GDM1 (cell line): ENCODE measurements around the gene PLAA.
"Not testable (repeated sequence)": the region's sequence is repeated elsewhere in the genome, so short reads cannot be mapped to it uniquely, and the experiment has no call there.

Experiments used
- DNase-seq: peaks from one replicate; lab custom pipeline; 2025; lab: John Stamatoyannopoulos, UW

The PLAA gene

DNA sequence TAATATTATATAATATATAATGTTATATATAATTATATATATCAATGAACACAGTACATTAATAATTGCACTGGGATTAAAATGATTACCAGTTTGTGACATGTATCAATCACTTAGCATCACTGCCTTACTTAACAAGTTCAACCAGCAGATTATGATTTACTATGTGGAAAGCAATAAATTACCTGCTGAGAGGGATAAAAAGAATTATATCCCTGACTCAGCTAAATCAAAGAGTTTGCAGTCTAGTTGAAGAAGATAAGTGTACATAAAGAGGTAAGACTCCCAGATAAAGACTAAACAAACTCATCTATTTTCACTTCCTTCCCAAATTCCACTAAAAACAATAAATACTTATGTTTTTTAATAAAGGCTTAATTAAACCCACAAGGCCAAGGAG, 11.2 kb downstream of the PLAA start:
- no peak for DNase-seq

DNA sequence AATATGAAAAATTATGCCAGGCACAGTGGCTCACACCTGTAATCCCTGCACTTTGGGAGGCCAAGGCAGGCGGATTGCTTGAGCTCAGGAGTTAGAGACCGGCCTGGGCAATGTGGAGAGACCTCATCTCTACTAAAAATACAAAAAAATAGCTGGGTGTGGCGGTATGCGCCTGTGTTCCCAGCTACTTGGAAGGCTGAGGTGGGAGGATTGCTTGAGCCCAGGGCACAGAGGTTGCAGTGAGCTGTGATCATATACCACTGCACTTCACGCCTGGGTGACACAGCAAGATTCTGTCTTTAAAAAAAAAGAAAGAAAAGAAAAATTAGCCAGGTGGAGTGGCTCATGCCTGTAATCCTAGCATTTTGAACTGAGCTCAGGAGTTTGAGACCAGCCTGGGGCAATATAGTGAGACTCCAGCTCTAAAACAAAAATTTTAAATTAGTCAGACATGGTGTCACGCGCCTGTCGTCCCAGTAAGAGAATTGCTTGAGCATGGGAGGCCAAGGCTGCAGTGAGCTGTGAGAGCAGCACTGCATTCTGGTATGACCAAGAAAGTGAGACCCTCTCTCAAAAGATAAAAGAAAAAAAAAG, 18.0 kb downstream of the PLAA start:
- DNase-seq, result no peak

DNA sequence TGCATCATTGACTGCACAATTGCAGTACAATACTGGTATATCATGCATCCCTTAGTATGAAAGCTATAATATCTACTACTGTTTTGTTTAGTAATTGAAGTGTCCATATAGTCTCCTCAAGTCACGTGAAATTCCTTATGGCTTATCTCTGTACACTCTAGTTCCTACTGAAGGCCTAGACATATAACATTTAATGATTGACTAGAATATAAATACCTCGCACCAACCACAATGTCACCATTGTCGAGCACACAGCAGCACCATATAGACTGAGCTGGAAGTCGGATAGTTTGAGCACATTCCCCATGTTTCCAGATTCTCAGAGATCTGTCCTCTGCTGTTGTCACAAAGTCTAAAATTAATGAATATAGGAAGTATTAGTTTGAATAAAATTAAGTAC, 21.4 kb downstream of the PLAA start:
- DNase-seq, result no peak

DNA sequence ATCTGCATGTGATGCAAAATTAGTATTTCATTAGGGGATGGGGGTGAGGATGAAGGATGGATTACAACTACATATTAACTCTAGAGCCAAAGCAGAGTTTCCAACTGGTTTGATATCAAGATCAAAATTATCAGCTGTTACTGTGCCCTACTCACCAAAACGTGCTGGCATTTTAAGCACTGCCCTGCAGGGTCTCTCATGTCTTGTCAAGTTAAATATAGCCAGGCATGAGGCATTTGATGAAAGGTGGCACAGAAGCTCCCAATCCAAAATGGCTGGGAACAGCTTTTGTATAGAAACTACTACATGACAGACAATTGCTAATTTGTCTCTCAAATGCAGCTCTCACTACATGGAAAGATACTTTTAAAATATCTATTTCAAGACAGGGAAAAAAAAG, 27.3 kb downstream of the PLAA start:
- DNase-seq, result no peak

DNA sequence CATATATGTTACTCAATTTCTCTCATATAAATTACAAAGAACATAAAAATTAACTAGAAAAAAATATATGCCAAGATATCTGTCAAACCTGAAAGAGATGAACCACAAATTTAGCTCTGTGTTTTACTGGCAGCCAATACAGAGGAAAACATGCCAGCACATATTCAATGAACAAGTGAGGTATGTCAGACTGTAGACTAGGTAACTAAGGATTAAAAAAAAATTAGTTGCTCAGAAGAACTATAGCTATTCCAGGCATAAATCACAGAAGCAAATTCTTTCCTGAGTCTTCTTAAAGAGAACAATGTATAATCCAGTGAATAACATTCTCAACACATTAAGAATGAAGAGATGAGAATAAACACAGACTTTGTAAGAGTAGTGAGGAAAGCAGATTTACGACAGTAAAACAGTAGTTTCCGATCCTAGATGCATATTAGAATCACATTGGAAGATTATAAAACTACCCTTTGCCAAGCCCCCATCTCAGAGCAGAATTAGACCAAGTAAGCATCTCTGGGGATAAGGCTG, 33.8 kb downstream of the PLAA start:
- DNase-seq, result no peak

DNA sequence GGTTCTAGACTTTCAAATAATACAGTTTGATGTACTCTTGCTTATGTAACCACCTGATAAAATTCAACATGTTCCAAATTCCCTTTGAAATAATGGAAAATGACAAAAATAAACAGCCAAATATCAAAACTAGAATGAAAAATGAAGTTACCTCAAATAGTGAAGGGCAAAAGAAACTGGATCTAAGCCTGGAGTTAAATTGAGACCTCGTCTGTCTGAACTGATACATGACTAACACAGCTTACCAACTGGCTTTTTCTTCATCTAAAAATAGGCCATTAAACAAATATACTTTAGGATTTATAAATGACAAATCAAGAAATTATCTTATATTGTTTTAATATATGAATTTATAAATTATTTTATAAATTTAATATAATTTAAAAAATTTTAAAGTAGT, 42.4 kb downstream of the PLAA start:
- no peak for DNase-seq

DNA sequence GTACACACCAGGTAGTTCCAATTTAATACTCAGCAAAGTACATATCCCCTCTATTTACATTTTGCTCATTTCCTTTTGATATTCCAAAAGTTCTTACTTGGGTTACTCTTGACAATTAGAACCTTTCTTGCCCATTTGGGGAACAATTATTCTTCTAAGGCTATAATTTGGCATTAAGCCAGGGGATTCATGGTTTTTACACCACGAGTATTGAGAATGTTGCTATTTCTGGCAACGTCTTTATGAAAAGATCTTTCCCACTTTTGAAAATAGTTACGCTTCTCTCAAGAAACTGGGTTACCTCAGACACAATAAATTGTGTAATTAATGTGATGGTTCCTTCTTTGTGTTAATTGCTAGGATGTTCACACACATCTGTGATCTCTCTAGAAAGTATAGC, 43.0 kb downstream of the PLAA start:
- no peak for DNase-seq

DNA sequence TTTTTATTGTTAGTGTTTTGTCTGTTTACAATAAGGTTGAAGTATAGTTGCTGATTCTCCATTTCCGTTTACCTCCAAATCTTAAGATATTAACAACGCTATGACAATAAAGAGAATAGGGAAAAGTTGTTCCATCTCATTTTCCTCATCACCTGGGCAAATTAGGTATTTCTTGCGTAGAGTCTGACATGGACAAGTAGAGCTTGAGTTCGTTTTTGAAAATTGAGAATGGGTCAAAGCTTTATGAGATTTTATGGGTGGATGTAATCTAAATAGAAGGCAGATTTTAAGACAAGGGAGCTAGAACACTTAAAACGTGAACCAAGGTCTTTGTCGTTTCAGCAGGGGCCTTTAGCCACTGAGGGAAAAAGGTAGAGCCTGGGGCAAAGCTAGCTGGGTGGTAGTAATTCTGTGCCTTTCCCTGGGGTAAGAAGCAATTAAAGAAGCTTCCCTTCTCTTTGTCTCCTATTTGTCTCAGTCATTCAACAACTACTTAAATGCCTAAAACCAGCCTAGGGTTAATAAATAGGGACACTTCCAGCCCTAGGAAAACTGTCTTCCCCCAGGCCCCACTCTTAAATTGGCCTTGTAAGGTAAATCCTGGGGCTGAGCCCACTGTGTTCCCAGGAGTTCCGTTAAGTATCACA, 53.9 kb downstream of the PLAA start:
- DNase-seq, result no peak

DNA sequence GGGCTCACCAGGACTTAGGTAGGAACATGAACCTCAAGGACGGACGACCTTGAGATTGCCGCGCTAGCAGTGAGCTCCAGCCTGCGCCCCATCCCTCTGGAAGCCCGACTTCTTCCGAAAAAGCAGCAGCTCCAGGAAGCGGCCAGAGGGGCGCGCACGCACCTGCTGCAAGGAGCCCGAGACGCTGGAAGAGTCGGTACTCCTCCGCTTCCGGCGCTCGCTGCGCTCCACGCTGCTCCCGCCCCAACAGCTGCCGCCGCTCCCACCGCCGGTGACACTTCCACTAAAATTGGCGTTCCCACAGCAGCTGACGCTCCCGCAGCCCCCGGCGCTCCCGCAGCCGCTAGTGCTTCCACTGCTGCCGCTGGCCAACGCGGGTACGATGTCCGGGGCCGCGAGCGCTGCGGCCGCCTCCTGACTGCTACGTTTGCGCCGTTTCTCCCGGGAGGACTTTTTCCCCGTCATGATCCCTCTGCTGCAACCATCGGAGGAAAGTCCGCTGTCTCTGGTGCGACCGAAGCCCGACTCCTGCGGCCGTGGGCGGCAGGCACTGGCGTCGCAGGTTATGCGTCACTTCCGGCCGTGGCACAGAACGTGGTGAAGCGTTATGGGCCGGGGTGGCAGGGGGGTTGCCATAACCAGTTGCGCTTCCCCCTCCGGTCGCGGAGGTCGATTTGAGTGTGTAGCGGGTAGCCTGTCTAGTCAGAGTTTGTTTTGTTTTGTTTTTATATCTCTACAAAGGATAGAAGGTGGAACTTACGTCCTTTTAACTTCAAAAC, 54.6 kb downstream of the PLAA start, which contains the start of gene CAAP1:
TSS of gene CAAP1 (minus strand) at position 552 of the 779 bp plus-strand sequence. CDS start at position 465, 87 bp downstream.
- DNase-seq, result peak; percentile 90

DNA sequence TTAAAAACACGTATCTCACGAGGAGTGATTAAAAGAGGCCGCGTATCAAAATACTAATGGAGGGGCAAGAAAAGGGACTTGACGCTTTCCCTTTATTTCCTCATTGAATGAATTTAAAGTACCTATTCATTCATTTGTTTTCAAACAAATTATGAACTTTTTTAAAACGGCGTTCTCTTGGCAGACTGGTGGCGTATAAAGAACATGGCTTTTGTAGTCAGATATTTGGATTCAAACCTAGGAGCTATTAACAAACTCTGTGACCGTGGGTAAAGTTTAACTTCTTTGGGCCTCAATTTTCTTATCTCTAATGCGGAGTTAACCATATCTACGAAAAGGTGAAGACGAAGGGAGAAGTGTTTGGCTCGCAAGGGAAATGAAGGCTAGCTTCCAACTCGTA, 55.3 kb downstream of the PLAA start:
- no peak for DNase-seq

DNA sequence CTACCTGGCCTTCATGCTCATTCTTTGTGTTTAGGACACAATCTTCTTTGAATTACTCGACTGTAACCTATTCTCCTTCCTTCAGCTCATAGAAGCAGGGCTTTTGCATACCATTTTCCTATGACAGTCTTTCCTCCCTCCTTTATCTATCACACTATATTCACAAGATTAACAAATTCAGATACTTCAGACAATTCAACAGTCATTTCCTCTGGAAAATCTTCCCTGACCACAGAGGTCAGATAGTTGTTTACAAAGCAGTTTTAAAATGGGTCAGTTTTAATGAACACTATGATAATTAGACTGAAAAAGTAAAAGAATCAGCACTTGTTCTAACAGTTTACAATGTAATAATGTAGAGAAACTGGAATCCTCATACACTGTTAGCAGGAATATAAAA, 58.8 kb downstream of the PLAA start:
- no peak for DNase-seq

DNA sequence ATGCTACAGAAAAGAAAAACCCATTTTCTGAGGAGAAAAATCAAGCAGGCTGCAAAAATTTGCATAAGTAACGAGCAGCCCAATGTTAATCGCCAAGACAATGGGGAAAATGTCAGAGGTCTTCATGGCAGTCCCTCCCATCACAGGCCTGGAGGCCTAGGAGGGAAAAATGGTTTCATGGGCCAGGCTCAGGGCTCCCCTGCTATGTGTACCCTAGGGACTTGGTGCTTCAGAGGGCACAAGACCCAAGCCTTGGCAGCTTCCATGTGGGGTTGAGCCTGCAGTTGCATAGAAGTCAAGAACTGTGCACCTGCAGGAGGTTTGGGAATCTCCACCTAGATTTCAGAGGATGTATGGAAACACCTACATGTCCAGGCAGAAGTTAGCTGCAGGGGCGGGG, 64.9 kb downstream of the PLAA start:
- no peak for DNase-seq

DNA sequence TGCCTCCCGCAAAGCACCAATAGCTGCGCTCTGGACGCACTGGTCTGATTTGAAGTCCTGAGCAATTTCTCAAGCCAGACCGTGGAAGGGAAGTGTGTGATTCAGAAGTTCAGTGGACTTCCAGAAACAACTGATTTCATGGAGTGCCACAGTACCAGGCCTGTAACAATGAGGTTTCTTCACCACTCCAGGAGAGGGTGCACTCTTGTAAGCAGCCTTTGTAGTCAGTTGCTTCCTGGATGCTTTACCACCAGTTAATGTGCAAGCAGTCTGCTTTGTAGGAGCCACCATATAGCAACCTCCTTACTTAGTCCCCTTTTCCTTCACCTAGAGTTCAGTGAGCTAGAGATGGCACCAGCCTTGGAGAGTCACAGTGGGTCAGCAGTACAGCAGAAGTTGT, 66.8 kb downstream of the PLAA start:
- DNase-seq, result no peak

DNA sequence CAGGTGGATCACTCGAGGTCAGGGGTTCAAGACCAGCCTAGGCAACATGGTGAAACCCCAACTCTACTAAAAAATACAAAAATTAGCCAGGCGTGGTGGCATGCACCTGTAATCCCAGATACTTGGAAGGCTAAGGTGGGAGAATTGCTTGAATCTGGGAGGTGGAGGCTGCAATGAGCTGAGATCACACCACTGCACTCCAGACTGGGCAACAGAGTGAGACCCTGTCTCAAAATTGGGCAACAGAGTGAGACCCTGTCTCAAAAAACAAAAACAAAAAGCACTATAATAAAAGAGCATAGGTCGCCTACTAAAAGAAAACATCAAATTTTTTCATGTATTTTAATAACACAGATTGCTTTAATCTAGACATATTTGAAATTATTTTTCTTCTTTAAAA, 71.9 kb downstream of the PLAA start:
- not testable (repeated sequence) for DNase-seq

DNA sequence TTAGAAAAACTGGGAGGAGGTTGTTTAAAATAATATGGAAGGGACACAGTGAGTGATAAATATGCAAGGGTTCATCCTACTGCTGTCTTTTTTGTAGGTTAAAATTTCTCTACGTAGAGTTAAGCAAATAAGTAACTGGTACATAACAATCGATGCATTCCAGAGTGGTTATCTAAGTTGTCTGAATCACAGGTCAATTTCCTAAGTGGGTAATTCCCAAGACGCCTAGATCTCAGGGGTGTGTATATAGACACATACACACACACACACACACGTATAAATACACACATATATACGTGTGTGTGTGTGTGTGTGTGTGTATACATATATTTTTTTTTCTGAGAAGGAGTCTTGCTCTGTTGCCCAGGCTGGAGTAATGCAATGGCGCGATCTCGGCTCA, 76.8 kb downstream of the PLAA start:
- no peak for DNase-seq

DNA sequence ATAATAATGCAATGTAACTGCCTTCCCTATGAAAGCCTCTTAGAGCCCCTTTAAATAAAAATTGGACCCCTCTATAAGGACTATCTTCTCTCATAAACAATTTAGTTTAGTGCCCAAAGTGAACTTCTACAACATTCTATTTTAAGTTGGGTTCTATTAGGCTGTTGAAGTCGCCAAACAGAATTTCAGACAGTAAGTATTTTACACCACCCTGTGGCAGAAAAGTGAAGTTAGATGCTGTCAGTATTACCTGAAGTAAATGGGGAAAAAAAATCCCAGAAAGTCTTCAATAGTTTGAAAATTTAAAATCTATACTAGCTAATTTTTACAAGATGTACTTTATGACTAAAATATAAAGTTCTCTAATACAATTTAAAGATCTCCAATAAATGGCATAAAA, 84.0 kb downstream of the PLAA start:
- DNase-seq, result no peak

DNA sequence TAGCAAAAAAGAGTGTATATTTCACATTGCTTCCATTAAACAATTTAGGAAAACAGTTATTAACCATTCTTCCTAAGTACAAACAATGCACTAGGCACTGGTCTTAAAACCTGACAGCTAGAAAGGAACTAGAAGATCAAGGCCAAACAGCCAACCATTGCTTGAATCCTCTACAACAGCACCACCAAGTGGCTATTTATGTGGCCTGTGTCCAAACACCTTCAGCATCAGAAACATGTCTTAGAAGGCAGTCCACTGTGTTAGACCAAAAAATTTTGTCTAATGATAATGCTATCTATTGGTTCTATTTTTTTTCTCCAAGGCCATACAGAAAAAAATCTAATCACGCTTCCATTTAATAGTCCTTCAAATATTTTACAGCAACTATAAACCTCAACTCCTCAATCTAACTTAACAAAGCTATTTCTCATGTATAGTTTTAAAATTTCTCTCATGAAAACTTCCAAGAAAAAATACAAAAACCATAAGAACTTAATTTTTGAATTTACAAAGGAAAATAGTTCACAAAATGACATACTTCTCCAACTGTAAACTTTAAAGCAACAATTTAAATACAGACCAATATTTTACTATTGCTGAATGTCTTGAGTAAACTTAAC, 90.5 kb downstream of the PLAA start:
- peak; percentile 49 for DNase-seq
